IMR-90 (cell line): Measurements from ENCODE around the gene TGFBR1. TPM values are rescaled to one million over a fixed set of nuclear protein-coding genes. Genes with fewer than 3 reads are reported as not detected.

Source experiments
- ATAC-seq: fragments of 200-7000 bp; cut with Tn5 transposase; 2 replicates; pipeline ENCODE4 v1.9.1; 2020; ENCODE audit warnings: low read depth, mild to moderate bottlenecking, moderate library complexity
- BruUV-seq: library from RNA; stranded (reverse); fragments of 400-500 nt; replicated peaks from 2 replicates; lab custom pipeline; 2021; lab: Mats Ljungman, UMichigan
- CTCF ChIA-PET: fragments of 300-600 bp; formaldehyde crosslinking; extraction: SDS; loops from one replicate; lab custom pipeline; 2021; ENCODE audit warnings: antibody characterized with exemption; lab: Yijun Ruan, JAX
- POLR2A ChIA-PET: fragments of 300-600 bp; sonication (Branson Sonifier 250); formaldehyde crosslinking; loops from one replicate; lab custom pipeline; 2022; ENCODE audit warnings: antibody characterized with exemption; ENCODE audit not compliant: unreplicated experiment; lab: Charles Lee
- DNase-seq: peaks from one replicate; pipeline ENCODE4 v3.0.0; 2013
- H2AFZ ChIP-seq: replicated peaks from 2 replicates; pipeline ENCODE3; 2013; ENCODE audit warnings: low read length, mild to moderate bottlenecking; ENCODE audit not compliant: poor library complexity
- H2AK5ac ChIP-seq: 2 replicates; pipeline ENCODE4 v1.6.1; 2013; ENCODE audit warnings: low read depth, low read length, inconsistent platforms
- H2AK9ac ChIP-seq: replicated peaks from 2 replicates; pipeline ENCODE3; 2013; ENCODE audit warnings: mild to moderate bottlenecking, low read depth, low read length, moderate library complexity; ENCODE audit not compliant: poor library complexity
- H2BK120ac ChIP-seq: 2 replicates; pipeline ENCODE4 v1.6.1; 2013; ENCODE audit warnings: low read depth, low read length, inconsistent platforms
- H2BK15ac ChIP-seq: 3 replicates; pipeline ENCODE4 v1.6.1; 2013; ENCODE audit warnings: low read depth, low read length, inconsistent platforms
- H2BK20ac ChIP-seq: 2 replicates; pipeline ENCODE4 v1.6.1; 2013; ENCODE audit warnings: low read depth, mild to moderate bottlenecking, inconsistent platforms, low read length, moderate library complexity
- H2BK5ac ChIP-seq: 2 replicates; pipeline ENCODE4 v1.6.1; 2013; ENCODE audit warnings: mild to moderate bottlenecking, low read depth, low read length, inconsistent platforms; ENCODE audit not compliant: poor library complexity, severe bottlenecking
- H3K14ac ChIP-seq: replicated peaks from 2 replicates; pipeline ENCODE4 v1.6.1; 2013; ENCODE audit warnings: low read depth, low read length, inconsistent platforms
- H3K18ac ChIP-seq: 2 replicates; pipeline ENCODE4 v1.6.1; 2013; ENCODE audit warnings: low read depth, low read length, control low read depth
- H3K23ac ChIP-seq: 2 replicates; pipeline ENCODE4 v1.6.1; 2013; ENCODE audit warnings: low read depth, low read length, inconsistent platforms
- H3K27ac ChIP-seq: 2 replicates; pipeline ENCODE4 v1.5.1; 2013; ENCODE audit warnings: mild to moderate bottlenecking, control low read depth, low read length; ENCODE audit not compliant: insufficient read depth
- H3K27me3 ChIP-seq: 2 replicates; pipeline ENCODE4 v1.6.1; 2013; ENCODE audit warnings: low read length; ENCODE audit not compliant: control insufficient read depth, insufficient read depth
- H3K36me3 ChIP-seq: 2 replicates; pipeline ENCODE4 v1.6.1; 2013; ENCODE audit warnings: low read length, mixed read lengths; ENCODE audit not compliant: control insufficient read depth, insufficient read depth
- H3K4ac ChIP-seq: 2 replicates; pipeline ENCODE4 v1.6.1; 2013; ENCODE audit warnings: low read depth, low read length, inconsistent platforms
- H3K4me1 ChIP-seq: 2 replicates; pipeline ENCODE4 v1.6.1; 2013; ENCODE audit warnings: low read length, mixed read lengths; ENCODE audit not compliant: control insufficient read depth, insufficient read depth
- H3K4me2 ChIP-seq: 2 replicates; pipeline ENCODE4 v1.6.1; 2013; ENCODE audit warnings: low read depth, mild to moderate bottlenecking, control low read depth, low read length, moderate library complexity
- H3K4me3 ChIP-seq: 2 replicates; pipeline ENCODE4 v1.5.1; 2013; ENCODE audit warnings: low read depth, mild to moderate bottlenecking, control low read depth, low read length, moderate library complexity; ENCODE audit not compliant: insufficient read depth
- H3K56ac ChIP-seq: 2 replicates; pipeline ENCODE4 v1.6.1; 2013; ENCODE audit warnings: low read length, inconsistent platforms; ENCODE audit not compliant: insufficient read depth; ENCODE audit errors: extremely low read depth
- H3K79me1 ChIP-seq, 2 experiments: 2 replicates each; pipeline ENCODE4 v1.6.1; 2013; ENCODE audit warnings: low read length in 2 of 2, inconsistent platforms in 1 of 2, low read depth in 1 of 2
- H3K9ac ChIP-seq: 2 replicates; pipeline ENCODE4 v1.6.1; 2013; ENCODE audit warnings: low read depth, low read length, control low read depth
- H3K9me1 ChIP-seq: 2 replicates; pipeline ENCODE4 v1.6.1; 2013; ENCODE audit warnings: low read length, inconsistent platforms; ENCODE audit not compliant: insufficient read depth
- H3K9me3 ChIP-seq: 2 replicates; pipeline ENCODE4 v1.6.1; 2013; ENCODE audit warnings: low read length; ENCODE audit not compliant: control insufficient read depth, insufficient read depth
- H4K20me1 ChIP-seq: 2 replicates; pipeline ENCODE4 v1.6.1; 2013; ENCODE audit warnings: low read length, inconsistent platforms; ENCODE audit not compliant: insufficient read depth
- H4K5ac ChIP-seq: 2 replicates; pipeline ENCODE4 v1.6.1; 2013; ENCODE audit warnings: mild to moderate bottlenecking, low read depth, low read length, control low read depth
- H4K8ac ChIP-seq, 2 experiments: 2 replicates each; pipeline ENCODE4 v1.6.1; 2013; ENCODE audit warnings: low read depth in 2 of 2, low read length in 2 of 2, control low read depth in 1 of 2, inconsistent platforms in 1 of 2
- H4K91ac ChIP-seq: 2 replicates; pipeline ENCODE4 v1.6.1; 2013; ENCODE audit warnings: low read depth, low read length, inconsistent platforms; ENCODE audit not compliant: insufficient read depth
- FOS ChIP-seq: fragments of 150-350 bp; IDR thresholded peaks from 2 replicates; pipeline ENCODE4 v1.6.1; 2016; ENCODE audit warnings: low read depth, low read length
- MAZ ChIP-seq: IDR thresholded peaks from 2 replicates; pipeline ENCODE4 v1.6.1; 2012; ENCODE audit warnings: low read depth, mild to moderate bottlenecking, low read length, improper control_type of control experiment, moderate library complexity, borderline replicate concordance
- MXI1 ChIP-seq: IDR thresholded peaks from 2 replicates; pipeline ENCODE4 v1.6.1; 2012; ENCODE audit warnings: low read depth, mild to moderate bottlenecking, low read length, moderate library complexity, borderline replicate concordance
- RCOR1 ChIP-seq: IDR thresholded peaks from 2 replicates; pipeline ENCODE4 v1.6.1; 2012; ENCODE audit warnings: mild to moderate bottlenecking, low read length, improper control_type of control experiment; ENCODE audit not compliant: insufficient replicate concordance
- RFX5 ChIP-seq: IDR thresholded peaks from 2 replicates; pipeline ENCODE4 v1.8.0; 2012; ENCODE audit warnings: low read depth, mild to moderate bottlenecking, low read length, moderate library complexity
- USF2 ChIP-seq: fragments of 150-350 bp; IDR thresholded peaks from 2 replicates; pipeline ENCODE4 v1.6.1; 2017; ENCODE audit warnings: mild to moderate bottlenecking, antibody characterized with exemption, low read length, low read depth
- WGBS, 2 experiments: methylation state at CpG; one replicate each; pipeline versions ENCODE4 v1.1.5 to v1.1.7; 2013; ENCODE audit warnings: missing lambda C conversion rate in 2 of 2; ENCODE audit not compliant: insufficient read length in 1 of 2; ENCODE audit errors: extremely low coverage in 2 of 2; 5-methylcytosine and 5-hydroxymethylcytosine counted together
- dilution Hi-C: fragments of 300-500 bp; cut with HindIII; formaldehyde crosslinking; loops from one replicate; pipeline ENCODE4 v1.14.3; 2018; ENCODE audit warnings: low sequenced_read_pairs; ENCODE audit not compliant: unreplicated experiment
- in situ Hi-C: fragments of 300-500 bp; cut with MboI; formaldehyde crosslinking; loops from 3 replicates; pipeline ENCODE4 v1.14.3; 2019; ENCODE audit warnings: low sequenced_read_pairs, inconsistent platforms, mixed read lengths
- intact Hi-C: fragments of 100-400 bp; cut with micrococcal nuclease; formaldehyde crosslinking; loops from 2 replicates; pipeline ENCODE4 v1.10.0; 2022
- polyA plus RNA-seq, 3 experiments: library from polyadenylated mRNA; depleted of rRNA; stranded (reverse); fragments of >200 nt; gene quantifications; 2 replicates each; pipeline ENCODE4 v1.2.3, GENCODE V29; 2012; ENCODE audit warnings: low replicate concordance in 1 of 3
- total RNA-seq: library from RNA; depleted of rRNA; stranded (reverse); fragments of >200 nt; gene quantifications from 2 replicates; pipeline ENCODE4 v1.2.3, GENCODE V29; 2012

Gene TGFBR1
- total and polyA plus RNA-seq, 2 of the 4 experiments (the other 2 are of a cell fraction): 15.1 to 75.3 TPM

GRCh38 chr9:99137225-99137624, 32.3 kb downstream of the TGFBR1 start:
- Histone ChIP-seq H3K9ac (no peak overlapping the region), H3K27ac (no peak overlapping the region), H2BK15ac (no peak overlapping the region), H3K36me3 (peaks cover 24% of the 10 kb centered on the region), H2BK120ac (no peak overlapping the region), H3K9me1 (peaks cover 3% of the 10 kb centered on the region; the same call in 1 of the 2 replicates), H3K4me2 (no peak overlapping the region), H2BK20ac (no peak overlapping the region), H3K18ac (no peak overlapping the region), H4K20me1 (peaks cover 15% of the 10 kb centered on the region), H3K79me1 (peaks cover 18 to 50% of the 10 kb centered on the region in 2 experiments), H4K5ac (no peak overlapping the region), H4K91ac (no peak overlapping the region), H3K4me3 (no peak overlapping the region), H3K27me3 (no peaks in the 10 kb centered on the region), H3K4ac (no peak overlapping the region), H3K9me3 (no peaks in the 10 kb centered on the region), H3K14ac (no peak overlapping the region), H2AFZ (no peak overlapping the region), H3K56ac (no peak overlapping the region), H4K8ac (no peak overlapping the region), H2AK9ac (no peak overlapping the region), H2AK5ac (no peak overlapping the region), H3K23ac (no peak overlapping the region), H3K4me1 (peaks cover 7% of the 10 kb centered on the region), H2BK5ac (no peak overlapping the region)
- intact Hi-C loops: no loop called here
- no CpG with 5 or more reads among the region's 3 CpGs for WGBS, 2 experiments
- BruUV-seq: no TSS peak
- ChIA-PET POLR2A (no interaction called here), CTCF (interaction anchor here (0.7 kb wide), 1 partner anchor 283 kb away, joined by 4 read pairs; no protein-coding TSS in a partner anchor)
- TF ChIP-seq RCOR1 (no peak), RFX5 (no peak), USF2 (no peak), MXI1 (no peak), FOS (no peak), MAZ (no peak)
- ATAC-seq (no peak), DNase-seq (no peak)
- dilution Hi-C loops: loop anchor here (25.0 kb wide), 1 partner anchor 300 kb away; no protein-coding TSS in a partner anchor
- in situ Hi-C loops: loop anchor here (5.0 kb wide), 1 partner anchor 120 kb away; no protein-coding TSS in a partner anchor
